Right kidney (tissue), 1 donor: Measurements from ENCODE around the gene ATRNL1.

Experiments
- DNase-seq: peaks from one replicate; pipeline ENCODE4 v3.0.0-alpha.2; 2016

The ATRNL1 gene

DNA sequence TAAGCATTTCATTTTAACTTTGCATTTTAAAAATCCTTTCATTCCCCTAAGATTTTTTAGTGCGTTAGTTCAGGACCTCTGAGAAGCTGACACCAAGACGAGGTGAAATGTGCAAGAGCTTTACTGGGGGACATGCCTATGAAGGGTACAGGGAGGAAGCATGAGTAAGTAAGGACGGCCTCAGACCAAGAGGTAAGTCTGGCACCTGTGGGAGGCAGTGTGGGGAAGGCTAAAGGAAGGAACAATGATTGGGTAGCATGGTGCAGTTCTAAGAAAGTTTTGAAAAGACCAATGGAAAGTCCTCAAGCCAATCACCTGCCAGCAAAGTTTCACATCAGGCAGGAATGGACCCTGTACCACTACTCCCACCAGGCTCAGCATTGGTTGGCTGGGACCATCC is 810.7 kb downstream of the ATRNL1 start:
- DNase-seq = no peak

DNA sequence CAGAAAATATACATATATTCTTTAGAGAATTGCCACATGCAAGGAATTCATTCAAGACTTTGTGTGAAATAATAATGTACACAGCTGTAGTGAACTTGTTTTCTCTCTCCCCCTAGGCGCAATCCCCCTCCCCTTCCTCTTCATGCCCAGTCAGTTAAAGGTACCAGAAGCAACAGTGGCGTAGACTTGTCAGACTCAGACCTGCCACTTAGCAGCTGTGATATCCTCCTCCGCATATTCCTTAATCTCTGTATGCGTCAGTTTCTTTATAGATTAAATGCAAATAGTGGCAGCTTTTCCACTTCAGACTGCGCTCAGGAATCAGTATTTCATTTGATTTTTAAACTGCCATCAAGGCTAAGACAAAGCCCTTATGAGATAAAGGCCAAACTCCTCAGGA is 815.9 kb downstream of the ATRNL1 start:
- no peak for DNase-seq

DNA sequence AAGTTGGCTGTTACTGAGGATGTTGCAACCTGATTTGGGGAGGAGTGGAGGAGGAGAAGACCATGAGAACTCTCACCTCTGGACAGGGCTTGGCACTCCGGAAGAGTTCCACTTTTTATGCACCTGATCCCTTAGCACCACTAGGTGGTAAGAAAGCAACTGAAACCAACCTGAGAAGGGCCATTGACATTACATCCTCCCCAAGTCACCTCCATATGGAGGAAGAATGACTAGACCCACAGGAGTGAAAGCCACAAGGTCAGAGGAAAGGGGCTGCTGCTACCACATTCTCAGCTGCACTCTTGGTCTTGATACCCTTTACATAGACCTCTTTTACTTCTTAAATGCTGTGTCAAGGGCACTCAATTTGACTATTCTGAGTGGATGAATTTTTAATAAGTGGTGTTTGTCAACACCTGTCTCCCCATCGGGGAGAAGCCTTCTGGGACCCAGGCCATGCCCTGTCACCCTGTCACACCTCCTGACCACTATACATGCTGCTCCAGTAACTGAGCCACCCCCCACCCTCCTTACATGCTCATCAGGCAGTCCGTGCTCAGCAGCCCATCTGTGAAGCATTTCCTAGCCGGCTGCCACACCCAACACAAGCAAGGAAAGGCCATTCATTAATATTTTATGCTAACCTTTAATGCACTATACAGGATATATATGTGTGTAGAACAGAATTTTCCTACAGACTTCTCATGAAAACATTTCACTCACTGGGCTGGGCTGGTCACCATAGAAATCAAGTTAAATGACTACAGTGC is 817.0 kb downstream of the ATRNL1 start:
- no peak for DNase-seq

DNA sequence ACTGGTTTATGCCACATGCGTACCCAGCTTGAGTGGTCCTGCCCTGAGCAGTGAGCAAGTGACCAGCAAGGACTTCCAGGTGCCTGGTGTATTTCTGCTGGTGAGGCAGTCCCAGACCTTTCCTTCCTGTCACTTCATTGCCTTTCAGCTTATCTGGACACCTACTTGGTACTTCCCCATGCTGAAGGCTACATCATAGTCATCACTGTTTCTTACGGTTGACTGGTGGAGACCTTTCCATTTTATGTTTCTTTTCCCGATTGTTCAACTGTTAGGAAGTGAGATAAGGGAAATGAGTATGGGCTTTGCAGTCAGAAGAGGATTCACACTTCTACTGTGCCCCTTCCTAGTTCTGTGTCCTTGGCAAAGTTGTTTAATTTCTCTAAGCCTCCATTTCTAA is 821.3 kb downstream of the ATRNL1 start:
- no peak for DNase-seq

DNA sequence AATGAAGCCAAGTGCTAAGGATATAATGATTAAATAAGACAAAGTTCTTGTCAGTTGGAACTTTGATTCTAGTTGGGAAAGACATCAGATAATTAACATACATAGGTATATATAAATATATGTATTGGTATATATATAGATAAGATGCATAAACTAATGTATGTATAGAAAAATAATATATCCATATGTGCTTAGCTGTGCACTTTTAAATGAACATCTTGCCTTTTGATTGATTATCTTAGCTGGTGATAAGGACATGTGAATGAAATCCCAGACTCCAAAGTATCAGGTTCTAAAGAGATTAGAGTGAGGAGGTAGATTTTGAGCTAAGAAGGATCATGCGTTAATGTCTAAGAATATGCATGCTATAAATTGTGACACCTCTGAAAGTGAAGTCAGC is 822.3 kb downstream of the ATRNL1 start:
- DNase-seq = no peak

DNA sequence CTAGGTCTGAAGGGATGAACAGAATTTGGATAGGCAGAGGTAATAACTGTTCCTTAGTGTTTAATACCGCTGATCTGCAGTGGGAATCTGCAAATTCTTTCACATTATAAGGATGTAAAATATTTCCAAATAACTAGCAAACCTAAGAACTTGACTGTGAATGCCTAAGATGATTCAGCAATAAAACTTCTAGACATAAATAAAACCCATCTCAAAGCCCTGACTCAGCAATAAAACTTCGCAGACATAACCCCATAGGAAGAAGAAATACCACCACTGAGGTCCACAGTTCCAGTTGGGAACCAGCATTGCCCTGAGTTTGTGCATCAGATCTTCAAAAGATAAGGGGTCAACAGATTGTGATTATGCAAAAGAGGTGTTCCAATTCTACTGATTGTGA is 825.6 kb downstream of the ATRNL1 start:
- no peak for DNase-seq

DNA sequence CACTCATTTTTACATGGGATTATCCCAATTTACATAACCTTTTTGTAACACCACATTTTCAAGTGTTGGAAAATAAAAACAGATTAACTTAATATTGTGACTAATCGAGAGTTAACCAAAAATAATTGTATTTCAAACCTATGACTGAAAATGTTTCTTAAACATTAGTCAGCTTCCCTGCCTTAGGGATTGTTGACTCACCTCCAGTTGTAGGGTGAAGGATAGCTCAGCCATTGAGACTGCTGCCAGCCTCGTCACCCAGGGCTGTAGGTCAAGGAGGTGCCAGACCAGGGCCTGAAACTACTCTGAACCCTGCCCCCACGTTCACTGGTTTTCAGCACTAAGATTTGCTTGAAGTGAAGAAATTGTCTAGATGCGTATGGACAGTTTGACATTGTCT is 828.6 kb downstream of the ATRNL1 start:
- DNase-seq = no peak

DNA sequence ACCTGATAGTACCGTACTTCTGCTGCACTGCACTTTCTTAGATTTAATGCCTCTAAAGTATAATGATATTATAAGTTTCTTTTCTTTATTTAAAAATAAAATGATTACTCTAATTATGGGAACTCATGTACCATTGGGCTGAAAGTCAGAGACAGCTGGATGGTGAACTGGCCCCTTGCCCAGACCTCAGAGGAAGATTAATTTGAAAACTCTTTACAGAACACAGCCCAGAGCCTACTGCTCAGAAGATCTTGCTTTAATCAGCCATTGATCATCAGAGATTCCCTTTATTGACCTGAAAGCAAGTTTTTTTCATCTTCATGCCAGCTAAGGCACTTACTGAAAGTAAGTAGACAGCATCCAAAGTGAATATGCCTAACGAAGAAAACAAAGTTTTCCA is 838.1 kb downstream of the ATRNL1 start:
- no peak for DNase-seq

DNA sequence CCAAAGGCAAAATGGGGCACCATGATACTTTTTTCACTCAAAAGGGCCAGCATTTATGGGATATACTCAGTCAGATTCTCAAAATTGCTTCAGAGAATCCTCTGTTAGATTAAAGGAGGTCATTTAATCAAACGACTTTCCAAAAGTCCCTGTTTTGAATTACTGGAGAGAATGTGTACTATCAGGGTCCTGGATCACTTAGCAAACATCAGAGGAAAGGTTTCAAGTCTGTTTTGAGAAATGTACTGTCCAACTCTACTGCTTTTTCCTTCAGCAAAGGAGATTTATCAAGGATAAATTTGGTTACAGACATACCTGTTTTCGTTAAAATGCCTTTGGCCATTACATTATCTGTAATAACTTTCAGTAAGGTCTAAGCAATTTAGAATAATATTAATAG is 838.9 kb downstream of the ATRNL1 start:
- DNase-seq = no peak

DNA sequence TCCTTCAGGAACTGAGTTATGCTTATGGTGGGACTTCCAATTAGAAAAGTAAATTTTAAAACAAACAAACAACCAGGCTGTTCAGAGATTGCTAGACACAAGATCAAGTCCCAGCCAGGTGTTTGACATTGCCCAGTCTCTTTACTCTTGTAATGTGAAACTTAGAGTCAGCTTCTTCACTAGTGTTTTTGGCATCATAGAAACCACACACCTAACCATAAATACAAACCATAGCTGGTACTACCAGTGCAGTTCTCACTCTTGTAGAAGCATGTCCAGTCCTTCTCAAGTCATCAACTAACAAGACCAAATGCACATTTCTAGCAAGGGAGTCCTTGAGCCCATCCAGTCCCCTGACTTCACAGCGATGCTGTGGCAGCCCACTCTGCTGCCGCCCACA is 839.9 kb downstream of the ATRNL1 start:
- DNase-seq = no peak

DNA sequence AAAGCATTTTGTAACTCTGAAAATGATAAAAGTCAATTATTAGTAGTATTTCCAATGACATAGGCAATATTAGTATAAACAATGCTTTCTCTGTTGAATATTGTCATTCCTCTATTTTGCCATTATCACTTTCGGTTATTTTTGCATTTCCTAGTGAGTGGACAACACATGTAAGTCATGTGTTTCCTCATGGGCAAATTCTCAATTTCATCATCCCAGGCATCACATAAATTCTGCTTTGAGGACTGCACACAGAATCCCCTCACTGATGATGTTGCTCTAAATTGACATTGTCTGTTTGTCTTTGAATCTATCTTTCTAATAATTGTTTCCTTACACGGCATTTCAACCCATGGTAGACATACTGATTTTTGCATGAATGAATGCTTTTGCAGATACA is 842.6 kb downstream of the ATRNL1 start:
- DNase-seq = no peak

DNA sequence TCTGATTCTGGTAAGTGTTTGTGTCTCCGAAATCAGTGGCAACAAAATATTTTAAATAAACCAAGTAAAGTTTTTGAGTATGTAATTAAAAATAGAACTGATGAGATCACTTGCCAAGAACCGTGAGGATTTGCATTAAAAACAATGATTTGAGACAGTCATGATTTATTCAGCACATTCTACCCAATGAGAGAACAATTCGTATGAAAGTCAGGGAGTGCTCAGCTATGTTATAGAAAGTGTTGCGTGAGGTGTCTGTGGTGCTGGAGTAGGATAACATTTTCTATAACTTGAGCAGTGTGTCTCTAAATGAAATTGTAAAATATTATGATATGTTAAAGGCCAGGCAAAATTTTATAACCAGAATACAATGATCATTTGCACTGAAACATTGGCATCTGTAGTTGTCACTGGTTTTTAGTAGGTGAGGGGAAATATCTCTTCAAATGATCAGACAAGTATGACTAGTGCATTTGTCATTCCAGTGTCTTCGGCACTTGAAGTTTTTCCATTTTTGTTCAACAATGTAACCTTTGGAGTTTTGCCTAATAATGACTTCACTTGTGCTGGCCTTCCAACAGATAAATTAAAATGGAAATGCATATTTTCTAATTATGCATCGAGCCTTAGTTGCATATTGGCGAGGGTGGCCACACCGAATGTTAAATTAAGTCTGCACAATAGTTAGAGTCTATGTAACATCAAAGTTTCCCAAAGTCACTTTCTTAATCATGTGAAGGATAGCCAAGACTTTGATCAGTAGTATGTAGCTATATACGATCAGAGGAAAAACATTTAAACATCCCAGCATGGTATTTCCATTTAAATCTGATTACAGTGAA is 844.0 kb downstream of the ATRNL1 start:
- no peak for DNase-seq

DNA sequence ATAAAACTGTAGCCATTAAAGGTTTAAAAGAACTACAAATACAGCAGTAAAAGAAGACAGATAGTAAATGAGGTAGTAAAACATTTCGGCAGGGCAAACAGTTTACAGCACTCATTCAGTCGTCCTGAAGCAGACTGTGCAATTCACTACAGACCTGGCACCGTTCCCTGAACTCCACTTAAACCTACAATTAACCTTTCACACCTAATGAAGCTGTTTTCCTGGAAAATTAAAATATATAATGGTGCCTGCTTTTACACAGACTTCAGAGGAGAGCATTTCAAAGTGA is 844.5 kb downstream of the ATRNL1 start:
- no peak for DNase-seq

DNA sequence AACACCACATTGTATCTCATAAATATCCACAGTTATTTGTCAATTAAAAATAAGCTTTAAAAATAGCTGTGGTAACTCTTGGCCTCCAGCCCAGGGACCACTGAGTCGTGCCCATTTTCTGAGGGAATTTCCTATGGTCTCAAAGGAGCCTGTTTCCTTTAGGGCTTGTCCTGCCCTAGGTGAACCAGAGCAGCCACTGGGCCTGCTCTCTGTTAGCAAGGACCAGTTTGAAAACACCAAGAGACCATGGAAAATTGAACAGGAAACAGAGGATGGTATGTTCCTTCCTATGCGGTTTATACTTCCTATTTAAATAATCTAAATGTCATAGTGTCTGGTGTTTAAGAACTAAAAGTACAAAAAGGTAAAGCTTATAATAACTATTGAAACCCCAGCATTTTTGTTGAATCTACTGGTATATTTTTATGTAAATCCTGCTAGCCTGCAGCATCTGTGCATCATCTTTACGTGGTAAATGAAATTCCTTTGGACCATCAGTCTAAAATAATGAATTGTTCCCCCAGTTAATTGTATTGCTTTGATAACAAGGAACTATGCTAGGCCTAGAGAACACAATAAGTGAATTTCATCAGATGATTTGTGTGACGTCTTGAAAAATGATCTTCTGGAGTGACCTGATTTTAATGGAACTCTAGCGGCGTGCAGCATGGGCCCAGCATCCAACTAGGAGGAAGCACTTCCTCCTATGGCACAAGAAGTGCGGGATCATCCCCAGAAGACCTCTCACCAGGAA is 846.1 kb downstream of the ATRNL1 start:
- no peak for DNase-seq

DNA sequence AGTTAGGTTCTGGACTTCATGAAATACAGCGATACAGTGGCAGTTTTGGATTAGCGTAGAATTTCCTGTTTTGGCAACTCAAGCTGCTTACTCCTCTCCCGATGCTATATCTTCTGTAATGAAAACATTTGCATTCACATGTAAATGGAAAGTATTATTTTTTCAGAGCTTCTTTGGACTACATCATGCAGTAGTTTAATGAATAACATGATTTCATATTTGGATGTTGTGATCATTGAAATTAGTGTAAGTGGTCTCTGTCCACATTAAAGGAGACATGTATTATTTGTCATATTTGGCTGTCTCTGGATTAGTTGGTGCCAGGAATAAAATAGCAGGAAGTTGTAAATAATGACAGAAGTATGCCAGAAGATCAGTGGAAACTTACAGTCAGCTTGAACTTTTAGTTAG is 848.2 kb downstream of the ATRNL1 start:
- no peak for DNase-seq

DNA sequence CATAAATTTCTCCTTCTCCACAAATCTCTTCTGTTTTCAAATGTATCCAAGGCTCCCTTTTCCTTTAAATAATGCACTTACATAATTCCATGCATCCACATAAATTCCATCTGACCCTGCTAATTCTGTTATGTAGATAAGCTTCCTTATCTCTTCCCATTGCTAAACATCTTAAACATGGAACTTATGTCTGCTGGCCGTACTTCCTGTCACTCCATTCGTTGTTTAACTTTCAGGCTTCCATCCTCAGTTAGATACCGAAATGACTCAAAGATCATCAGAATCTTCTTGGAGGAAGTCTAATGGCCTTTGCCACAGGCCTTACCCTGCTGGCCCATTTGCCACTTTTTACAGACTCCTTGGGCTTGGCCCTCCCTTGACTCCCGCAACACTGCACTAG is 848.9 kb downstream of the ATRNL1 start:
- no peak for DNase-seq

DNA sequence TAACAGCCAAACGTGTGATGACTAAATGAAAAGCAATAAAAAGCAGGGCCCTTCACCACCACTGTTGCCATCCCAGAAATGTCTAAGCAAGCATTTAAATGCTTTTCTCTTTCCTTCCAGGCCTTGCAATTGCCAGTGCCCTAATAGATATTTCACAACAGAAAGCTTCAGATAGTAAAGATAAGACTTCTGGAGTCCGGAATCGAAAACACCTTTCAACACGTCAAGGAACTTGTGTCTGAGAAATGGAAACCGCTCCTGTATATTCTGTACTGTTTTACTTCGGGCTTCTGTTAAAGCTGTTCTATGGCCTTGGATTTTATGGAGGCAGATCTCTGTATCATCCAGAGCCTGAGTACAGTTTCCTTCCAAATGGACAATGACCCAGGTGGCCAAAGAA is 851.4 kb downstream of the ATRNL1 start:
- DNase-seq = no peak

DNA sequence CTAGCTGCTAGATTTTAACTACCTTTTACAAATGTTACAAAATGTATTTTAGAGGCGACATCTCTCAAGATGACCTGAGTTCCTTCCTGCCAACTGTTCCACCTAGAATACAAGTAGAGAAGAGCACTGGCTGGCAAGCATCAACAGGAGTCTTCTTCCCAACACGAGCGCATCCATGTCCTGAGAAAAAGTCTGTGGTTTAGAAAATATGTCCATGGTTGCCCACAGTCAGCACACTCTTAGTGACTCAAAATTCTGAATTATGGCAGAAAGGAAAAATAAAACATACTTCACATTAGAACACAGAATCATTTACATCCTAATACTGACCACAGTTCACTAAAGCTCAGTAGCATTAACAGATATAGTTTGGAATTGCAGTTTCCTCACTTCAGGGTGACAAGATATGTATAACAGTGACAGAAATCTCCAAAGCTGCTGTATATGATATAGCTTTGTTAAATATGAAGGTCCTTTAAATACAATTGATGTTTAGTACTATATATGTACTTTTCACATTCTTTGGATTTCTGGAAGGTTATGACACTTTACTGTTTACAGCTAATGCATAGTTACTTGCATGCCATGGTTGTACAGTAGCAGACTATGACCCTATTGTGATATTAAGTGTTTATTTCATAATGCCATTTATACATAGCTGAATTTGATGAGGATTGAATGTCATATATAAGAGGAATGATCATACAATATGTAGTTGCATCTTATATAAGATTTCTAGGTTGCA is 852.7 kb downstream of the ATRNL1 start:
- no peak for DNase-seq

DNA sequence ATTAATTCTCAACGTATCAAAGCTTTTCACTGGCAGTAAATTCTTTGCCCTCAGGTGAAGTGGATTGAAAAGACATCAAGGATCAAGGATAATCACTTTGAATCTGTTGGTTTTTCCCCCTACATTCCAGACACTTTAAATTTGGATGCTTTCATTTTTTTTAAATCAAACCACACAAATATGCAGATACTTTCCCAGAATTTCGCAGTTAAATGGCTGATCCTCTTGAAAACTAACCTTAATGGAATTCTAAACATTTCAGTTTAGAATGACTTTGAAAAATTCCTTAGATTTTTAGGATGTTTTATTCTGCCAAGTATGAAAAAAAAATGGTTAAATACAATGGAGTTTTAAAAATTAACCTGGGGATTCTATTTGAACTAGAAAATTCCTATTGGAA is 853.9 kb downstream of the ATRNL1 start:
- no peak for DNase-seq

DNA sequence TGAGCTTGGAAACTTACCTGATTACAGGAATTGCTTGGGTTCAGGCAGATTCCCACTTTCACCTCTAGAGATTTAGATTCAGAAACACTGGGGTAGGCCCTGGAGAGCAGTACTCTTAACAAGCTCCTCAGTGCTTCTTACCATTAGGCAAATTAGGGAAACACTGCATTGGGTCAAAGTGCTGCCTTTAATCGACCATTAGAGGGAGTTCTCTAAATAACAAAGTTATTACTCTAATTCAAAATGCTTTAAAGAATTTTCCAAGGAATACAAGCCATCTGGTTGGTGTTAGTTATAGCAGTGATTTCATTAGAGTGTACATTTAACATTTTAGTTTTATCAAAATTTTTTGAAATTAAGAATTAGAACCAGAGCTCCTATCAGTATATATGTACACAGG is 855.3 kb downstream of the ATRNL1 start:
- DNase-seq = no peak

DNA sequence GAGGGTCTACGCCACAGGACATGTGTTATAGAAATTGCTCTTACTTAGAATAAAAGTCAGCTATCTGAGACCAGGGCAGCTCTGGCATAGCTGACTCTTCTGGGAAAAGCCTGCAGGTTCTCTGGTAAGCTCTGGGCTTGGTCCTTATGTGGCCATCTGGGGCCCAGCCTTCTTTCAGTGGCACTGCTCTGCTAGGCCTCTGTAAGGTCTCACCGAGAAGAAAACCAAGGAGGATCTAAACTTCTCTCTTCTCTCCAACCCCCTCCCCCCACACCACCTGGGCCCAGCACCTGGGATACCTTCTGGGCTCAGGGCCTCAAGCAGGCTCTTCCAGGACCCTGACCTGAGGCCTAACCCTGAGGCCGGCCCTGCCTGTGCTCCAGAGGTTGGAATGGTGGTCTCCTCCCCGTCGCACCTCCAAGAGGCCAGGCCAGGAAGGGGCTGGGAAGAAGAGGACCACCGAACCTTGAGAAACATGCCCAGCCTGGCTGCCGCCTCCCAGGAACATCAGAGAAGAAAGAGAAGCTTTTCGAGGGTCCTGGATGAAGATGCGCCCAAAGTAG is 856.2 kb downstream of the ATRNL1 start:
- no peak for DNase-seq

DNA sequence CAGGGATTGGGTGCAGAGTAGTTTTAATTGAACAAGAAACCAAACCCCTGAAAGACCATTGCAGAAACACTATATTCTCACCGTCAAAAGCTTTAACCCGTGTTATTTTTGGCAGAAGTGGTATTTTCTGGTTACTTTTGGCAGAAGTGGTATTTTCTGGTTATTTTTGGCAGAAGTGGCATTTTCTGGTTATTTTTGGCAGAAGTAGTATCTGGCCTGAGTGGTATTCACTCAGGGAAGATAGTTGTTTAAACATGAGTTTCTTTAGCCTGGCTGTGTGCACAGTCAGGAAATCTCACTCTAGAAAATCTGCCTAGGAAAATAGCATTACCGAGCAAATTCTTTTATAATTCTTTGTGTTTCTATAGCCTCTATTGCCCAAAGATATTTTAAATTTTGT is 857.2 kb downstream of the ATRNL1 start:
- DNase-seq = no peak
